Measurements from ENCODE around the gene ARIH2. TPM values are rescaled to one million over a fixed set of nuclear protein-coding genes. Genes with fewer than 3 reads are reported as not detected.
"Not testable (repeated sequence)": the region's sequence is repeated elsewhere in the genome, so short reads cannot be mapped to it uniquely, and the experiment has no call there.

ARIH2 gene
- total and polyA plus RNA-seq, 4 donors = 66.6 to 96.4 (median 81.4) TPM

DNA sequence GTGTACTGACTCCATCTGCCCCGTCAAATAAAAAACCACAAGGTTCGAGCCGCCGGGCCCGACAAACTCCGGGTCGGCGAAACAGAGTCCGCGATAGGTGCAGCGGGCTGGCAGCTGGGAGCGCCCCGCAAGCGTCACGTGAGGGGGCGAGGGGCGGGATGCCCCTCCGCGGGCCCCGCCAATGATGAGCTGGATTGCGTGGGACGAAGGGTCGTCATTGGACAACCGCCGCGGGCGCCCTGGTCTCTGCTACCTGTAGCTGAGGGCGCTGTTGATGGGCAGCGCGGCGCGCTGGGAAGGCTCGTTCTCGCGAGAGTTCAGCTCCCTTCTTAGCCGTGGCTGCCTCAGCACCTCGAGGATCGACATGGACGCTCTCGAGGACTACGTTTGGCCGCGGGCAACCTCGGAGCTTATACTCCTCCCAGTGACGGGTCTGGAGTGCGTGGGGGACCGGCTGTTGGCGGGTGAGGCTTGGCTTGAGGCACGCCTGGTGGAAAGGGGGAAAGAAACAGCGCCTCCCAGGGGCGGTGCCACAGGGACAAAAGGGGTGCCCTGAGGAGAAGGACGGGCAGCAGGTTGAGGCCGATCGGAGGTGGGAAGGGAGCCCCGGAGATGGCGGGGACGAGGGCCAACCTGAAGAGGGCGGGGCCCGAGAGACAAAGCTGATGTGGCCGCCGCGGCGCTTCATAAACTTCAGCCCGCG is 88.6 kb downstream of the ARIH2 start, which contains the start of gene WDR6:
WDR6 (plus strand) TSS at position 324 of the 703 bp plus-strand sequence; CDS start at position 365, 41 bp downstream.
- Histone ChIP-seq H3K36me3 (ENCODE audit: control insufficient read depth, insufficient read depth, low read length) (peaks cover 34% of the 10 kb centered on the region), H3K4me3 (ENCODE audit: low read depth, low read length) (peak within 1 kb of the TSS; percentile 99), H3K27me3 (ENCODE audit: control insufficient read depth, insufficient read depth, low read length) (no peaks in the 10 kb centered on the region), H3K4me1 (ENCODE audit: control insufficient read depth, insufficient read depth, low read length) (peaks cover 31% of the 10 kb centered on the region), H3K27ac (ENCODE audit: low read depth, low read length) (peak within 1 kb of the TSS; percentile 99), H3K9me3 (ENCODE audit: control insufficient read depth, insufficient read depth, low read length) (no peaks in the 10 kb centered on the region)
- 0% methylated on average over 65 of the region's 65 CpGs for WGBS (ENCODE audit: insufficient coverage)
- DNase-seq (ENCODE audit: low read depth in 4 of 6, low spot score in 6 of 6) = peak; percentile 88 to 99 (median 93)

DNA sequence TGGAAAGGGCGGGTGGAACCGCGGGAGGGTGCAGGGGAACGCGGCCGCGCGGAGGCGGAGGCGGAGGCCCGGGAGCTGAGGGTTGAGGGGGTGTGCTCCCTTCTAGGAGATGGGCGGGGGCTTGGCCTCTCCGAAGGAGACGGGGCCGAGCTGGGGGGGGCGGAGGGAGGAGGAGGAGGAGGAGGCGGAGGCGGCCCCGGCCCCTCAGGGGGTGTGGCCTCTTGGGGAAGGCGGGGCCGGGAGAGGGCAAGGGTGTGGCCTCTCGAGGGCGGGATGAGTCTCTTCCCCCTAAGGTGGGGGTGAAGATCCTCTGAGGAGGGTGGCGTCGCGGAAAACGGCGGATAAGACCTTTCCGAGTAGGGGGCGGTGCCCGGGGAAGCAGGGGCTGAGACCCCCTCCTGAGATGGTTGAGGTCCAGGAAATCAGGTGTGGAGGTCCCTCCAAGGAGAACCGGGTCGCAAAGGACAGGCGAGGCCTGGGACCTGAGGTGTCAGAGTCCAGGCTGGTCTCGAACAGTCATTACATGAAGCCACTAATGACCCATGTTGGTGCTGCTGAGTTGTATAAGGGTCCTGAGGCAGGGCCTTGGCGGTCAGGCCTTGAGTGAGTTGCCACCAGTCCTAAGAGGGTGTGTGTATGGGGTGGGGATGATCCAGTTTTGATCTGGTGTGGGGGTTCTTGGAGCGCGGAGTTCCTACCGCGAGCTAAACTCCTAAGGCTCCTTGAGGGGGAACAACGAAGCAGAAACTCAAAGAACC is 89.3 kb downstream of the ARIH2 start:
- peaks cover 34% of the 10 kb centered on the region for H3K36me3 ChIP-seq (ENCODE audit: control insufficient read depth, insufficient read depth, low read length)
- DNase-seq (ENCODE audit: low read depth in 4 of 6, low spot score in 6 of 6) = peak in 2 of 6 donors; percentile 88 to 92
- peak overlapping the region; percentile 99 for H3K4me3 ChIP-seq (ENCODE audit: low read depth, low read length)
- H3K9me3 ChIP-seq (ENCODE audit: control insufficient read depth, insufficient read depth, low read length) = no peaks in the 10 kb centered on the region
- H3K4me1 ChIP-seq (ENCODE audit: control insufficient read depth, insufficient read depth, low read length) = peaks cover 31% of the 10 kb centered on the region
- H3K27me3 ChIP-seq (ENCODE audit: control insufficient read depth, insufficient read depth, low read length) = no peaks in the 10 kb centered on the region
- peak overlapping the region; percentile 99 for H3K27ac ChIP-seq (ENCODE audit: low read depth, low read length)
- WGBS (ENCODE audit: insufficient coverage) = 14% methylated on average over 37 of the region's 41 CpGs

DNA sequence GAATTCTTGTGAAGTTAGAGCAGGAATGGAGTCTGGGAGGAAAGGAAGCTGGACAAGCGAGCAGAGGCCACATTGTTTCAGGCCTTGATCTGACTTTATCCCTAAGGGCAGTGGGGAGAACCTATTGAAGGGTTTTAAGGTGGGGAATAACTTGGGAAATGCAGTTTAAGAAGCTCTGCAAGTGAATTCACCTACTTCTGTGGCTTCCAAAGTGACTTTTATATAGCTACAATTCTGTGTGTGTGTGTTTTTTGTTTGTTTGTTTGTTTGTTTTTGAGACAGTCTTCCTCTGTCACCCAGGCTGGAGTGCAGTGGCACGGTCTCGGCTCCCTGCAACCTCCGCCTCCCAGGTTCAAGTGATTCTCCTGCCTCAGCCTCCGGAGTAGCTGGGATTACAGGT is 90.0 kb downstream of the ARIH2 start:
- Histone ChIP-seq H3K4me3 (ENCODE audit: low read depth, low read length) (peak overlapping the region; percentile 99), H3K36me3 (ENCODE audit: control insufficient read depth, insufficient read depth, low read length) (peaks cover 41% of the 10 kb centered on the region), H3K27ac (ENCODE audit: low read depth, low read length) (peak overlapping the region; percentile 99), H3K4me1 (ENCODE audit: control insufficient read depth, insufficient read depth, low read length) (peaks cover 34% of the 10 kb centered on the region)
- not testable (repeated sequence) for H3K27me3 ChIP-seq (ENCODE audit: control insufficient read depth, insufficient read depth, low read length); H3K9me3 ChIP-seq (ENCODE audit: control insufficient read depth, insufficient read depth, low read length); DNase-seq (ENCODE audit: low read depth in 4 of 6, low spot score in 6 of 6)
- WGBS (ENCODE audit: insufficient coverage) = 73% methylated on average over 4 of the region's 5 CpGs

DNA sequence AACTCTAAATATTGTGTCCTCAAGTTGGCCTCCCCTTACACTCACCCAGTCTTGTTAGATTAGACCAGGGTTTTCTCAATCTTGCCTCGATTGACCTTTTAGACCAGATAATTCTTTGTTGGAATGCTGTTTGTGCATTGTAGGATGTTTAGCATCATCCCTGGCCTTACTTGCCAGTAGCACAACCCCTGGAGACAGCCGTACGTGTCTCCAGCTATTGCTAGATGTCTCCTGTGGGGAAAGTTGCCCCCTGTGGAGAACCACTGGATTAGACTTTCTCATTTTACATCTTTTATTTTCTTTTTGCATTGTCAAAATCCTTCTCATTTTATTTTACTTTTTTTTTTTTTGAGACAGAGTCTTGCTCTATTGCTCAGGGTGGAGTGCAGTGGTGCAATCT is 90.8 kb downstream of the ARIH2 start:
- no peaks in the 10 kb centered on the region for H3K9me3 ChIP-seq (ENCODE audit: control insufficient read depth, insufficient read depth, low read length)
- WGBS (ENCODE audit: insufficient coverage) = no CpG with 5 or more reads among the region's 3 CpGs
- no peak for DNase-seq (ENCODE audit: low read depth in 4 of 6, low spot score in 6 of 6)
- peaks cover 48% of the 10 kb centered on the region for H3K36me3 ChIP-seq (ENCODE audit: control insufficient read depth, insufficient read depth, low read length)
- H3K27me3 ChIP-seq (ENCODE audit: control insufficient read depth, insufficient read depth, low read length) = no peaks in the 10 kb centered on the region
- no peak overlapping the region for H3K4me3 ChIP-seq (ENCODE audit: low read depth, low read length)
- no peak overlapping the region for H3K27ac ChIP-seq (ENCODE audit: low read depth, low read length)
- peaks cover 37% of the 10 kb centered on the region for H3K4me1 ChIP-seq (ENCODE audit: control insufficient read depth, insufficient read depth, low read length)

DNA sequence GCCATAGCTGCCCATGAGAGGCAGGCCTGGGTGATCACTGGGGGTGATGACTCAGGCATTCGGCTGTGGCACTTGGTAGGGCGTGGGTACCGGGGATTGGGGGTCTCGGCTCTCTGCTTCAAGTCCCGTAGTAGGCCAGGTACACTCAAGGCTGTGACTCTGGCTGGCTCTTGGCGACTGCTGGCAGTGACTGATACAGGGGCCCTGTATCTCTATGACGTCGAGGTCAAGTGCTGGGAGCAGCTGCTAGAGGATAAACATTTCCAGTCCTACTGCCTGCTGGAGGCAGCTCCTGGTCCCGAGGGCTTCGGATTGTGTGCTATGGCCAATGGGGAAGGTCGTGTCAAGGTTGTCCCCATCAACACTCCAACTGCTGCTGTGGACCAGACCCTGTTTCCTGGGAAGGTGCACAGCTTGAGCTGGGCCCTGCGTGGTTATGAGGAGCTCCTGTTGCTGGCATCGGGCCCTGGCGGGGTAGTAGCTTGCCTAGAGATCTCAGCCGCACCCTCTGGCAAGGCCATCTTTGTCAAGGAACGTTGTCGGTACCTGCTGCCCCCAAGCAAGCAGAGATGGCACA is 93.9 kb downstream of the ARIH2 start:
- Histone ChIP-seq H3K9me3 (ENCODE audit: control insufficient read depth, insufficient read depth, low read length) (no peaks in the 10 kb centered on the region), H3K4me3 (ENCODE audit: low read depth, low read length) (no peak overlapping the region), H3K27ac (ENCODE audit: low read depth, low read length) (no peak overlapping the region), H3K4me1 (ENCODE audit: control insufficient read depth, insufficient read depth, low read length) (peaks cover 33% of the 10 kb centered on the region), H3K27me3 (ENCODE audit: control insufficient read depth, insufficient read depth, low read length) (no peaks in the 10 kb centered on the region), H3K36me3 (ENCODE audit: control insufficient read depth, insufficient read depth, low read length) (peaks cover 64% of the 10 kb centered on the region)
- WGBS (ENCODE audit: insufficient coverage) = 92% methylated on average over 17 of the region's 17 CpGs
- DNase-seq (ENCODE audit: low read depth in 4 of 6, low spot score in 6 of 6) = no peak

DNA sequence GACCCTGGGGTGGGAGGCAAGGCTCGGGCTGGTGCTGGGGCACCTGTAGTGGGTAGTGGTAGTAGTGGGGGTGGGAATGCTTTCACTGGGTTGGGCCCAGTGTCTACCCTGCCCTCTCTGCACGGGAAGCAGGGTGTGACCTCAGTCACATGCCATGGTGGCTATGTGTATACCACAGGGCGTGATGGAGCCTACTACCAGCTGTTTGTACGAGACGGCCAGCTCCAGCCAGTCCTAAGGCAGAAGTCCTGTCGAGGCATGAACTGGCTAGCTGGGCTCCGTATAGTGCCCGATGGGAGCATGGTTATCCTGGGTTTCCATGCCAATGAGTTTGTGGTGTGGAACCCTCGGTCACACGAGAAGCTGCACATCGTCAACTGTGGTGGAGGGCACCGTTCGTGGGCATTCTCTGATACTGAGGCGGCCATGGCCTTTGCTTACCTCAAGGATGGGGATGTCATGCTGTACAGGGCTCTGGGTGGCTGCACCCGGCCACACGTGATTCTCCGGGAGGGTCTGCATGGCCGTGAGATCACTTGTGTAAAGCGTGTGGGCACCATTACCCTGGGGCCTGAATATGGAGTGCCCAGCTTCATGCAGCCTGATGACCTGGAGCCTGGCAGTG is 94.6 kb downstream of the ARIH2 start:
- H3K4me1 ChIP-seq (ENCODE audit: control insufficient read depth, insufficient read depth, low read length) = peaks cover 30% of the 10 kb centered on the region
- no peak overlapping the region for H3K4me3 ChIP-seq (ENCODE audit: low read depth, low read length)
- no peak overlapping the region for H3K27ac ChIP-seq (ENCODE audit: low read depth, low read length)
- peaks cover 64% of the 10 kb centered on the region for H3K36me3 ChIP-seq (ENCODE audit: control insufficient read depth, insufficient read depth, low read length)
- no peak for DNase-seq (ENCODE audit: low read depth in 4 of 6, low spot score in 6 of 6)
- H3K27me3 ChIP-seq (ENCODE audit: control insufficient read depth, insufficient read depth, low read length) = no peaks in the 10 kb centered on the region
- WGBS (ENCODE audit: insufficient coverage) = 91% methylated on average over 19 of the region's 19 CpGs
- H3K9me3 ChIP-seq (ENCODE audit: control insufficient read depth, insufficient read depth, low read length) = no peaks in the 10 kb centered on the region

DNA sequence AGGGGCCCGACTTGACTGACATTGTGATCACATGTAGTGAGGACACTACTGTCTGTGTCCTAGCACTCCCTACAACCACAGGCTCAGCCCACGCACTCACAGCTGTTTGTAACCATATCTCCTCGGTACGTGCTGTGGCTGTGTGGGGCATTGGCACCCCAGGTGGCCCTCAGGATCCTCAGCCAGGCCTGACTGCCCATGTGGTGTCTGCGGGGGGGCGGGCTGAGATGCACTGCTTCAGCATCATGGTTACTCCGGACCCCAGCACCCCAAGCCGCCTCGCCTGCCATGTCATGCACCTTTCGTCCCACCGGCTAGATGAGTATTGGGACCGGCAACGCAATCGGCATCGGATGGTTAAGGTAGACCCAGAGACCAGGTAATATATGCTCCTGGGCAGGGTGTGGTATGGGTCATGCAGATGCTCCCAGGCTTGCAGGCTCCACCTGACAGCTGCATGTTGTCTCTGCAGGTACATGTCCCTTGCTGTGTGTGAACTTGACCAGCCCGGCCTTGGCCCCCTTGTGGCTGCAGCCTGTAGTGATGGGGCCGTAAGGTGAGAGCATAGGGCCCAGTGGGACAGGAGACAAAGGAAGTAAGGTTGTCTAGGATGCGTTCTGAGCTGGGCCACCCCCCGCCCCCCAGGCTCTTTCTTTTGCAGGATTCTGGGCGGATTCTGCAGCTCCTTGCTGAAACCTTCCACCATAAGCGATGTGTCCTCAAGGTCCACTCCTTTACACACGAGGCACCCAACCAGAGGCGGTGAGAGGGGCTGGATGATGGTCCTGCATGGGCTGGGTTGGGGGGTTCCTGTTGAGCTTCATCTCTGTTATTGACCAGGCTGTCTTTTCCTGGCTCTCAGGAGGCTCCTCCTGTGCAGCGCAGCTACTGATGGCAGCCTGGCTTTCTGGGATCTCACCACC is 95.4 kb downstream of the ARIH2 start:
- 89% methylated on average over 17 of the region's 24 CpGs for WGBS (ENCODE audit: insufficient coverage)
- Histone ChIP-seq H3K4me3 (ENCODE audit: low read depth, low read length) (no peak overlapping the region), H3K4me1 (ENCODE audit: control insufficient read depth, insufficient read depth, low read length) (peaks cover 28% of the 10 kb centered on the region), H3K9me3 (ENCODE audit: control insufficient read depth, insufficient read depth, low read length) (no peaks in the 10 kb centered on the region), H3K36me3 (ENCODE audit: control insufficient read depth, insufficient read depth, low read length) (peaks cover 64% of the 10 kb centered on the region), H3K27ac (ENCODE audit: low read depth, low read length) (no peak overlapping the region), H3K27me3 (ENCODE audit: control insufficient read depth, insufficient read depth, low read length) (no peaks in the 10 kb centered on the region)
- no peak for DNase-seq (ENCODE audit: low read depth in 4 of 6, low spot score in 6 of 6)

DNA sequence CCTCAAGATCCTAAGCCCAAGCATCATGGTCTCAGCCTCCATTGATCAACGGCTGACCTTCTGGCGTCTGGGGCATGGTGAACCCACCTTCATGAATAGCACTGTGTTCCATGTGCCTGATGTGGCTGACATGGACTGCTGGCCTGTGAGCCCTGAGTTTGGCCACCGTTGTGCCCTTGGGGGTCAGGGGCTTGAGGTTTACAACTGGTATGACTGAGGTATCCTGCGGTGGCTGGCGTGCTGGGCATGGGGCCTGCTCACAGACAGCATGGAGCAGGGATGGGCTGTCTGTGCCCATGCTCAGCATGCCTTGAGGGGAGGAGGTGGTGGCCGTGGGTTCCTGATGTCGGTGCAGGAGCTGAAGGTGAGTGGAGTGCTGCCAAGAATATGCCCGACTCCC is 96.4 kb downstream of the ARIH2 start:
- H3K4me1 ChIP-seq (ENCODE audit: control insufficient read depth, insufficient read depth, low read length) = peaks cover 38% of the 10 kb centered on the region
- WGBS (ENCODE audit: insufficient coverage) = 90% methylated on average over 4 of the region's 8 CpGs
- DNase-seq (ENCODE audit: low read depth in 4 of 6, low spot score in 6 of 6) = no peak

DNA sequence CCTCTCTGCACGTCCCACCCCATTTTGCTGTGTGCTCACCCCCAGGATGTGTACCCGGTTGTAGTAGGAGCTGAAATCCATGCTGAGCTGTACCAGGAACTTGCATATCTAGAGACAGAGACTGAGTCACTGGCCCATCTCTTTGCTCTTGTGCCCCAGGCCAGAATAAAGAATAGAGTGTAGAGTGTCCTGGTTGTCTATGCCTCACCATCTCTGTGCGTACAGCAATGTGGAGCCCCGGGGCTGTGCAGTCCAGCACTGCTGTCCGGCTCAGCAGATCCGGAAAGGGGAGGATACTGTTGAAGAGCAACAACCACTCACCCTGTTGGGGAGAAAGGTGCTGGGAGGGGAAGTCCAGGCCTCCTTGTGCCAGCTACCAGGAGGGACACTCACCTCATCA is 97.1 kb downstream of the ARIH2 start:
- H3K4me3 ChIP-seq (ENCODE audit: low read depth, low read length) = no peak overlapping the region
- H3K27me3 ChIP-seq (ENCODE audit: control insufficient read depth, insufficient read depth, low read length) = no peaks in the 10 kb centered on the region
- DNase-seq (ENCODE audit: low read depth in 4 of 6, low spot score in 6 of 6) = no peak
- no peak overlapping the region for H3K27ac ChIP-seq (ENCODE audit: low read depth, low read length)
- 79% methylated on average over 5 of the region's 6 CpGs for WGBS (ENCODE audit: insufficient coverage)
- peaks cover 62% of the 10 kb centered on the region for H3K36me3 ChIP-seq (ENCODE audit: control insufficient read depth, insufficient read depth, low read length)
- no peaks in the 10 kb centered on the region for H3K9me3 ChIP-seq (ENCODE audit: control insufficient read depth, insufficient read depth, low read length)
- H3K4me1 ChIP-seq (ENCODE audit: control insufficient read depth, insufficient read depth, low read length) = peaks cover 45% of the 10 kb centered on the region

More for the DNA sequence above, 96.4 kb downstream of the ARIH2 start:
- Histone ChIP-seq H3K27ac (ENCODE audit: low read depth, low read length) (no peak overlapping the region), H3K9me3 (ENCODE audit: control insufficient read depth, insufficient read depth, low read length) (no peaks in the 10 kb centered on the region), H3K27me3 (ENCODE audit: control insufficient read depth, insufficient read depth, low read length) (no peaks in the 10 kb centered on the region), H3K36me3 (ENCODE audit: control insufficient read depth, insufficient read depth, low read length) (peaks cover 64% of the 10 kb centered on the region), H3K4me3 (ENCODE audit: low read depth, low read length) (no peak overlapping the region)

Measured in spinal cord (tissue), 10 donors.